ENCODE measurements around the gene CLDN20. TPM values are rescaled to one million over a fixed set of nuclear protein-coding genes. Genes with fewer than 3 reads are reported as not detected.

Gene CLDN20
- polyA plus RNA-seq, 1 donor = 0.67 TPM

GRCh38 chr6:155256122-155256795, 7.6 kb upstream of the CLDN20 start:
- DNase-seq = no peak
- no peaks in the 10 kb centered on the region for H3K27me3 ChIP-seq (ENCODE audit: control insufficient read depth, insufficient read depth, low read length)
- no peak overlapping the region for H3K4me3 ChIP-seq (ENCODE audit: low read length)
- H3K9me3 ChIP-seq (ENCODE audit: control insufficient read depth, low read depth, low read length) = no peaks in the 10 kb centered on the region
- peaks cover 74% of the 10 kb centered on the region for H3K36me3 ChIP-seq (ENCODE audit: control insufficient read depth, insufficient read depth, low read length)
- WGBS (ENCODE audit: insufficient coverage, low lambda C conversion rate) = no CpG with 5 or more reads among the region's 13 CpGs
- no peaks in the 10 kb centered on the region for H3K4me1 ChIP-seq (ENCODE audit: control insufficient read depth, insufficient read depth, low read length)
- H3K27ac ChIP-seq (ENCODE audit: low read length) = no peak overlapping the region

- H3K36me3 ChIP-seq (ENCODE audit: control insufficient read depth, insufficient read depth, low read length) = peaks cover 63% of the 10 kb centered on the region
- H3K27me3 ChIP-seq (ENCODE audit: control insufficient read depth, insufficient read depth, low read length) = no peaks in the 10 kb centered on the region
- no peaks in the 10 kb centered on the region for H3K4me1 ChIP-seq (ENCODE audit: control insufficient read depth, insufficient read depth, low read length)
- H3K9me3 ChIP-seq (ENCODE audit: control insufficient read depth, low read depth, low read length) = no peaks in the 10 kb centered on the region
- no peak overlapping the region for H3K4me3 ChIP-seq (ENCODE audit: low read length)
- 100% methylated on average over 2 of the region's 9 CpGs for WGBS (ENCODE audit: insufficient coverage, low lambda C conversion rate)
- DNase-seq = no peak
- H3K27ac ChIP-seq (ENCODE audit: low read length) = no peak overlapping the region
These were observed 6.0 kb upstream of the CLDN20 start for GRCh38 chr6:155257796-155258195.

GRCh38 chr6:155259204-155259603, 4.6 kb upstream of the CLDN20 start:
- Histone ChIP-seq H3K4me3 (ENCODE audit: low read length) (no peak overlapping the region), H3K36me3 (ENCODE audit: control insufficient read depth, insufficient read depth, low read length) (peaks cover 54% of the 10 kb centered on the region), H3K27ac (ENCODE audit: low read length) (no peak overlapping the region), H3K9me3 (ENCODE audit: control insufficient read depth, low read depth, low read length) (no peaks in the 10 kb centered on the region), H3K4me1 (ENCODE audit: control insufficient read depth, insufficient read depth, low read length) (no peaks in the 10 kb centered on the region), H3K27me3 (ENCODE audit: control insufficient read depth, insufficient read depth, low read length) (no peaks in the 10 kb centered on the region)
- no peak for DNase-seq
- no CpG with 5 or more reads among the region's 3 CpGs for WGBS (ENCODE audit: insufficient coverage, low lambda C conversion rate)

- no peaks in the 10 kb centered on the region for H3K27me3 ChIP-seq (ENCODE audit: control insufficient read depth, insufficient read depth, low read length)
- no peak for DNase-seq
- no peaks in the 10 kb centered on the region for H3K4me1 ChIP-seq (ENCODE audit: control insufficient read depth, insufficient read depth, low read length)
- H3K4me3 ChIP-seq (ENCODE audit: low read length) = no peak overlapping the region
- no peaks in the 10 kb centered on the region for H3K9me3 ChIP-seq (ENCODE audit: control insufficient read depth, low read depth, low read length)
- WGBS (ENCODE audit: insufficient coverage, low lambda C conversion rate) = 100% methylated on average over 1 of the region's 5 CpGs
- H3K36me3 ChIP-seq (ENCODE audit: control insufficient read depth, insufficient read depth, low read length) = peaks cover 47% of the 10 kb centered on the region
- H3K27ac ChIP-seq (ENCODE audit: low read length) = no peak overlapping the region
These were observed 3.9 kb upstream of the CLDN20 start for GRCh38 chr6:155259897-155260296.

GRCh38 chr6:155260686-155261085, 3.1 kb upstream of the CLDN20 start:
- no peak overlapping the region for H3K27ac ChIP-seq (ENCODE audit: low read length)
- no peaks in the 10 kb centered on the region for H3K4me1 ChIP-seq (ENCODE audit: control insufficient read depth, insufficient read depth, low read length)
- no CpG with 5 or more reads among the region's 3 CpGs for WGBS (ENCODE audit: insufficient coverage, low lambda C conversion rate)
- H3K36me3 ChIP-seq (ENCODE audit: control insufficient read depth, insufficient read depth, low read length) = peaks cover 47% of the 10 kb centered on the region
- no peak overlapping the region for H3K4me3 ChIP-seq (ENCODE audit: low read length)
- DNase-seq = no peak
- H3K9me3 ChIP-seq (ENCODE audit: control insufficient read depth, low read depth, low read length) = no peaks in the 10 kb centered on the region
- H3K27me3 ChIP-seq (ENCODE audit: control insufficient read depth, insufficient read depth, low read length) = no peaks in the 10 kb centered on the region

- no peaks in the 10 kb centered on the region for H3K9me3 ChIP-seq (ENCODE audit: control insufficient read depth, low read depth, low read length)
- peaks cover 43% of the 10 kb centered on the region for H3K36me3 ChIP-seq (ENCODE audit: control insufficient read depth, insufficient read depth, low read length)
- no peak for DNase-seq
- 100% methylated on average over 1 of the region's 11 CpGs for WGBS (ENCODE audit: insufficient coverage, low lambda C conversion rate)
- H3K4me3 ChIP-seq (ENCODE audit: low read length) = no peak overlapping the region
- H3K4me1 ChIP-seq (ENCODE audit: control insufficient read depth, insufficient read depth, low read length) = no peaks in the 10 kb centered on the region
- no peak overlapping the region for H3K27ac ChIP-seq (ENCODE audit: low read length)
- no peaks in the 10 kb centered on the region for H3K27me3 ChIP-seq (ENCODE audit: control insufficient read depth, insufficient read depth, low read length)
These were observed 2.5 kb upstream of the CLDN20 start for GRCh38 chr6:155261111-155261900.

- Histone ChIP-seq H3K36me3 (ENCODE audit: control insufficient read depth, insufficient read depth, low read length) (peaks cover 35% of the 10 kb centered on the region), H3K9me3 (ENCODE audit: control insufficient read depth, low read depth, low read length) (no peaks in the 10 kb centered on the region), H3K4me3 (ENCODE audit: low read length) (no peak overlapping the region), H3K27ac (ENCODE audit: low read length) (no peak overlapping the region), H3K4me1 (ENCODE audit: control insufficient read depth, insufficient read depth, low read length) (no peaks in the 10 kb centered on the region), H3K27me3 (ENCODE audit: control insufficient read depth, insufficient read depth, low read length) (no peaks in the 10 kb centered on the region)
- no peak for DNase-seq
- no CpG with 5 or more reads among the region's 4 CpGs for WGBS (ENCODE audit: insufficient coverage, low lambda C conversion rate)
These were observed 1.2 kb upstream of the CLDN20 start for GRCh38 chr6:155262655-155263054.

GRCh38 chr6:155264693-155265320, 994 bp downstream of the CLDN20 start:
- no CpG with 5 or more reads among the region's 9 CpGs for WGBS (ENCODE audit: insufficient coverage, low lambda C conversion rate)
- H3K9me3 ChIP-seq (ENCODE audit: control insufficient read depth, low read depth, low read length) = no peaks in the 10 kb centered on the region
- no peak for DNase-seq
- no peak overlapping the region for H3K4me3 ChIP-seq (ENCODE audit: low read length)
- no peaks in the 10 kb centered on the region for H3K4me1 ChIP-seq (ENCODE audit: control insufficient read depth, insufficient read depth, low read length)
- H3K36me3 ChIP-seq (ENCODE audit: control insufficient read depth, insufficient read depth, low read length) = peaks cover 16% of the 10 kb centered on the region
- no peaks in the 10 kb centered on the region for H3K27me3 ChIP-seq (ENCODE audit: control insufficient read depth, insufficient read depth, low read length)
- no peak overlapping the region for H3K27ac ChIP-seq (ENCODE audit: low read length)

GRCh38 chr6:155265843-155266535, 2.2 kb downstream of the CLDN20 start:
- no peak overlapping the region for H3K27ac ChIP-seq (ENCODE audit: low read length)
- no peak overlapping the region for H3K4me3 ChIP-seq (ENCODE audit: low read length)
- no peaks in the 10 kb centered on the region for H3K27me3 ChIP-seq (ENCODE audit: control insufficient read depth, insufficient read depth, low read length)
- no peaks in the 10 kb centered on the region for H3K4me1 ChIP-seq (ENCODE audit: control insufficient read depth, insufficient read depth, low read length)
- DNase-seq = no peak
- no peaks in the 10 kb centered on the region for H3K9me3 ChIP-seq (ENCODE audit: control insufficient read depth, low read depth, low read length)
- no CpG with 5 or more reads among the region's 4 CpGs for WGBS (ENCODE audit: insufficient coverage, low lambda C conversion rate)
- peaks cover 9% of the 10 kb centered on the region for H3K36me3 ChIP-seq (ENCODE audit: control insufficient read depth, insufficient read depth, low read length)

GRCh38 chr6:155267411-155267810, 3.6 kb downstream of the CLDN20 start:
- peaks cover 6% of the 10 kb centered on the region for H3K36me3 ChIP-seq (ENCODE audit: control insufficient read depth, insufficient read depth, low read length)
- no peaks in the 10 kb centered on the region for H3K9me3 ChIP-seq (ENCODE audit: control insufficient read depth, low read depth, low read length)
- no peak overlapping the region for H3K4me3 ChIP-seq (ENCODE audit: low read length)
- no peaks in the 10 kb centered on the region for H3K4me1 ChIP-seq (ENCODE audit: control insufficient read depth, insufficient read depth, low read length)
- WGBS (ENCODE audit: insufficient coverage, low lambda C conversion rate) = no CpG with 5 or more reads among the region's 2 CpGs
- no peak for DNase-seq
- H3K27me3 ChIP-seq (ENCODE audit: control insufficient read depth, insufficient read depth, low read length) = no peaks in the 10 kb centered on the region
- no peak overlapping the region for H3K27ac ChIP-seq (ENCODE audit: low read length)
